ENCODE results near the gene DKKL1. TPM values are rescaled to one million over a fixed set of nuclear protein-coding genes. Genes with fewer than 3 reads are reported as not detected.

The DKKL1 gene
- total and polyA plus RNA-seq, 2 experiments from 2014 or later: 0.76 to 2.9 TPM

DNA sequence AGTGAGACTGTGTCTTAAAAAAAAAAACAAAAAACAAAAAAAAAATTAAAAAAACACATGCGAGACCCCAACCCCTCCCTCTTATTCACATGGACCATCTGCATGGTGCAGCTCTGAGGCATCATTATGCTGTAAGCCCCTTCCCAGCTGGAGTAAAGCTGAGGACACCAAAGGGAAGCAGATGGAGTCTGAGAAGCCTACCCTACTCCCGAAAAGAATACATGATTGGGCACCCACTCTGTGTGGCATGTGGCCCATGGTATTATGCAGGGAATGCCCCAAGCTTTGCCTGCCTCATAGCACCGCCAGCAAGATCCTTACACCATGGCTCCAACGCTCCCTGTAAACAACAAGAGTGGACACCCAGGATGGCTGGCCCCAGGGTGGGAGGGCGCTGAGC, 54.8 kb downstream of the DKKL1 start (continued):
- TF ChIP-seq POLR2AphosphoS5 (IDR thresholded peaks at IDR 0.05; ENCODE audit: low read depth): no peak
- TF ChIP-seq ZNF114 (CRISPR knock-in tag; IDR thresholded peaks at IDR 0.05): no peak
- TF ChIP-seq, protein P1, sequence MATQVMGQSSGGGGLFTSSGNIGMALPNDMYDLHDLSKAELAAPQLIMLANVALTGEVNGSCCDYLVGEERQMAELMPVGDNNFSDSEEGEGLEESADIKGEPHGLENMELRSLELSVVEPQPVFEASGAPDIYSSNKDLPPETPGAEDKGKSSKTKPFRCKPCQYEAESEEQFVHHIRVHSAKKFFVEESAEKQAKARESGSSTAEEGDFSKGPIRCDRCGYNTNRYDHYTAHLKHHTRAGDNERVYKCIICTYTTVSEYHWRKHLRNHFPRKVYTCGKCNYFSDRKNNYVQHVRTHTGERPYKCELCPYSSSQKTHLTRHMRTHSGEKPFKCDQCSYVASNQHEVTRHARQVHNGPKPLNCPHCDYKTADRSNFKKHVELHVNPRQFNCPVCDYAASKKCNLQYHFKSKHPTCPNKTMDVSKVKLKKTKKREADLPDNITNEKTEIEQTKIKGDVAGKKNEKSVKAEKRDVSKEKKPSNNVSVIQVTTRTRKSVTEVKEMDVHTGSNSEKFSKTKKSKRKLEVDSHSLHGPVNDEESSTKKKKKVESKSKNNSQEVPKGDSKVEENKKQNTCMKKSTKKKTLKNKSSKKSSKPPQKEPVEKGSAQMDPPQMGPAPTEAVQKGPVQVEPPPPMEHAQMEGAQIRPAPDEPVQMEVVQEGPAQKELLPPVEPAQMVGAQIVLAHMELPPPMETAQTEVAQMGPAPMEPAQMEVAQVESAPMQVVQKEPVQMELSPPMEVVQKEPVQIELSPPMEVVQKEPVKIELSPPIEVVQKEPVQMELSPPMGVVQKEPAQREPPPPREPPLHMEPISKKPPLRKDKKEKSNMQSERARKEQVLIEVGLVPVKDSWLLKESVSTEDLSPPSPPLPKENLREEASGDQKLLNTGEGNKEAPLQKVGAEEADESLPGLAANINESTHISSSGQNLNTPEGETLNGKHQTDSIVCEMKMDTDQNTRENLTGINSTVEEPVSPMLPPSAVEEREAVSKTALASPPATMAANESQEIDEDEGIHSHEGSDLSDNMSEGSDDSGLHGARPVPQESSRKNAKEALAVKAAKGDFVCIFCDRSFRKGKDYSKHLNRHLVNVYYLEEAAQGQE (IDR thresholded peaks at IDR 0.05; ENCODE audit: unreplicated experiment): no peak
- TF ChIP-seq, protein P2, sequence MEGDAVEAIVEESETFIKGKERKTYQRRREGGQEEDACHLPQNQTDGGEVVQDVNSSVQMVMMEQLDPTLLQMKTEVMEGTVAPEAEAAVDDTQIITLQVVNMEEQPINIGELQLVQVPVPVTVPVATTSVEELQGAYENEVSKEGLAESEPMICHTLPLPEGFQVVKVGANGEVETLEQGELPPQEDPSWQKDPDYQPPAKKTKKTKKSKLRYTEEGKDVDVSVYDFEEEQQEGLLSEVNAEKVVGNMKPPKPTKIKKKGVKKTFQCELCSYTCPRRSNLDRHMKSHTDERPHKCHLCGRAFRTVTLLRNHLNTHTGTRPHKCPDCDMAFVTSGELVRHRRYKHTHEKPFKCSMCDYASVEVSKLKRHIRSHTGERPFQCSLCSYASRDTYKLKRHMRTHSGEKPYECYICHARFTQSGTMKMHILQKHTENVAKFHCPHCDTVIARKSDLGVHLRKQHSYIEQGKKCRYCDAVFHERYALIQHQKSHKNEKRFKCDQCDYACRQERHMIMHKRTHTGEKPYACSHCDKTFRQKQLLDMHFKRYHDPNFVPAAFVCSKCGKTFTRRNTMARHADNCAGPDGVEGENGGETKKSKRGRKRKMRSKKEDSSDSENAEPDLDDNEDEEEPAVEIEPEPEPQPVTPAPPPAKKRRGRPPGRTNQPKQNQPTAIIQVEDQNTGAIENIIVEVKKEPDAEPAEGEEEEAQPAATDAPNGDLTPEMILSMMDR (conservative IDR thresholded peaks at IDR 0.05; ENCODE audit: low read depth in 2 of 2): no peak
- TF ChIP-seq JUNB (IDR thresholded peaks at IDR 0.05; ENCODE audit: unreplicated experiment): no peak
- TF ChIP-seq CREB1 (CRISPR knock-in tag; IDR thresholded peaks at IDR 0.05; ENCODE audit: low read depth): no peak

GRCh38 chr19:49419173-49419572, 55.5 kb downstream of the DKKL1 start:
- H3K27me3 ChIP-seq (ENCODE audit: insufficient read depth): peaks cover 29% of the 10 kb centered on the region
- H3K79me2 ChIP-seq (replicated peaks; ENCODE audit: insufficient read depth): no peaks in the 10 kb centered on the region
- no peak for TF ChIP-seq ZNF114 (CRISPR knock-in tag; IDR thresholded peaks at IDR 0.05)
- no peak for TF ChIP-seq ZNF331 (CRISPR knock-in tag; IDR thresholded peaks at IDR 0.05; ENCODE audit: low read depth)
- TF ChIP-seq, protein P1 (IDR thresholded peaks at IDR 0.05; ENCODE audit: unreplicated experiment): no peak
- TF ChIP-seq, protein P3, sequence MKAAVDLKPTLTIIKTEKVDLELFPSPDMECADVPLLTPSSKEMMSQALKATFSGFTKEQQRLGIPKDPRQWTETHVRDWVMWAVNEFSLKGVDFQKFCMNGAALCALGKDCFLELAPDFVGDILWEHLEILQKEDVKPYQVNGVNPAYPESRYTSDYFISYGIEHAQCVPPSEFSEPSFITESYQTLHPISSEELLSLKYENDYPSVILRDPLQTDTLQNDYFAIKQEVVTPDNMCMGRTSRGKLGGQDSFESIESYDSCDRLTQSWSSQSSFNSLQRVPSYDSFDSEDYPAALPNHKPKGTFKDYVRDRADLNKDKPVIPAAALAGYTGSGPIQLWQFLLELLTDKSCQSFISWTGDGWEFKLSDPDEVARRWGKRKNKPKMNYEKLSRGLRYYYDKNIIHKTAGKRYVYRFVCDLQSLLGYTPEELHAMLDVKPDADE (IDR thresholded peaks at IDR 0.05): no peak
- TF ChIP-seq EZH2phosphoT487 (IDR thresholded peaks at IDR 0.05; ENCODE audit: unreplicated experiment): no peak
- no peak for TF ChIP-seq POLR2AphosphoS5 (IDR thresholded peaks at IDR 0.05; ENCODE audit: low read depth)
- TF ChIP-seq STAT1 (IDR thresholded peaks at IDR 0.05; ENCODE audit: unreplicated experiment): no peak
- no peak for TF ChIP-seq CREB1 (CRISPR knock-in tag; IDR thresholded peaks at IDR 0.05; ENCODE audit: low read depth)

More at GRCh38 chr19:49419173-49419572, 55.5 kb downstream of the DKKL1 start:
- H3F3A ChIP-seq (replicated peaks; ENCODE audit: low read depth): peaks cover 19% of the 10 kb centered on the region
- H3K36me3 ChIP-seq (ENCODE audit: insufficient read depth): no peaks in the 10 kb centered on the region
- Mint-ChIP-seq H3K4me3 (no peak overlapping the region; the same call in 2 of the 3 replicates), H3K36me3 (ENCODE audit: low read depth) (no peaks in the 10 kb centered on the region; the same call in 2 of the 3 replicates), H3K27ac (no peak overlapping the region), H3K9me3 (peaks cover 3% of the 10 kb centered on the region), H3K27me3 (ENCODE audit: insufficient read depth, low read depth, poor library complexity) (peaks cover 39% of the 10 kb centered on the region), H3K4me1 (peaks cover 55% of the 10 kb centered on the region)
- ATAC-seq: no peak
- H3K4me1 ChIP-seq (ENCODE audit: insufficient read depth): peaks cover 28% of the 10 kb centered on the region
- H3K4me3 ChIP-seq: no peak overlapping the region
- H3K4me2 ChIP-seq: no peak overlapping the region
- no peak overlapping the region for H2AFZ ChIP-seq
- peaks cover 4% of the 10 kb centered on the region; the same call in 1 of the 2 replicates for H4K20me1 ChIP-seq (replicated peaks; ENCODE audit: insufficient read depth)
- DNase-seq (ENCODE audit: low spot score): no peak
- H3K27ac ChIP-seq (ENCODE audit: low read depth): no peak overlapping the region
- H3K9me2 ChIP-seq (ENCODE audit: insufficient read depth): no peaks in the 10 kb centered on the region

Data from GM23338 (cell line).